GM19463 (cell line): Measurements from ENCODE around the gene IFI16.

ENCODE experiments used
- ATAC-seq: cut with Tn5 transposase; IDR thresholded peaks from one replicate; pipeline ENCODE4 v1.9.1; 2021; ENCODE audit warnings: mild to moderate bottlenecking, moderate library complexity; ENCODE audit not compliant: unreplicated experiment

The IFI16 gene

DNA sequence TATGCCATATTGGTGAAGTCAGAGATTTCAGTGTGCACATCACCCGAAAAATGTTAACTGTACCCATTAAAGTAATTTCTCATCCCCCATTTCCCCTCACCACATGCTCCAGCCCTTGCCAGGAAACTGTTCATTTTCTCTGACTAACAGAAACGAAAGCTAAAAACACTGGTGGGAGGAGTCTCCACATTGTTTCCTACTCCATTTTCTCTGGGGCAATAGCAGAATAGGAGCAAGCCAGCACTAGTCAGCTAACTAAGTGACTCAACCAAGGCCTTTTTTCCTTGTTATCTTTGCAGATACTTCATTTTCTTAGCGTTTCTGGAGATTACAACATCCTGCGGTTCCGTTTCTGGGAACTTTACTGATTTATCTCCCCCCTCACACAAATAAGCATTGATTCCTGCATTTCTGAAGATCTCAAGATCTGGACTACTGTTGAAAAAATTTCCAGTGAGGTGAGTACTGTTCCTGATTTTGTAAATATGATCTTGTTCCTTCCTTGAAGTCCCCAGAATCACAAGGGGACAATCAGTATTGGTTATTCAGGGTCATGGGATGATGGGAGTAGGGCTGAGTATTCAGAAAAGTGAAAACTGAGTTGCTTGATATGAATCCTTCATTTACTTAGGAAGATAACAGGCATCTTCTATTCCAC is at the start of gene IFI16:
Gene IFI16, plus strand, starts transcription at position 204 of the 658 bp plus-strand sequence. CDS start 4,774 bp downstream, outside the sequence.
- ATAC-seq, result peak; percentile 49

DNA sequence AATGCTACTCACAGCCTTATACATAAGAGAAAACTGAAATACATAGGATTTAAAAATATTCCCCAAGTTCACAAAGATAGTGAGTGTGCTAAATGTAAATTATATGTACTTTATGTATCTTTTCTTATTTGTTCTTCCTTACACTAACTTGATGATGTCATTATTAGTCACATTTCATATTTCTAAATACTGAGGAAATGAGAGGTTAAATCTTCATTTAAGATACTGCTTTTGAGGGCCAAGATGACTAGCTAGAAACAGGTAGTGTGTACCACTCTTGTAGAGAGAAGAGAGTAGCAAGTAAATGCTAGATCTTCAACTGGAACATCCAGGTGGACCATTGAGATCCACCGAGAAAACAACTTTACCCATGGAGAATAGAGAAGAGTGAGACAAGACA is 48.5 kb upstream of the IFI16 start:
- no peak for ATAC-seq

GRCh38 chr1:158962983-158963382 is 46.7 kb upstream of the IFI16 start:
- no peak for ATAC-seq

- ATAC-seq, result no peak
Observed at GRCh38 chr1:158969166-158969565, 40.5 kb upstream of the IFI16 start.

DNA sequence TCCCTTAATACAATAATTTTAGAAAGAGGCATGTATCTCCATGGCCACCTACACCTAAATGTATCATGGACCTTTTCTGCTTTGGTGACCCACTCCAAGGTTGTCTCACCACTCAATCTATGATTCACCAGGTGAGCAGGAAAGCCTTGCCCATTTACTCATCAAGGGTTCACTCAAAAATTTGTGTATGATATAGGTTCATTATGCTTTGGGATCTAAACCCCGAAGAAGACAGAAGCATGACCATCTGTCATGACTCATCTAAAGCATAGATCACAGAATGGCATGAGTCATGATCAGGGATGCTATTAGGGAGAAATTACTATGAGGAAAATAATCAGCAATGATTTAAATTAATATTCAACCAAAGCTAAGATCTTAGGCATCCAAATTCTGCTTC is 39.9 kb upstream of the IFI16 start:
- ATAC-seq, result no peak

DNA sequence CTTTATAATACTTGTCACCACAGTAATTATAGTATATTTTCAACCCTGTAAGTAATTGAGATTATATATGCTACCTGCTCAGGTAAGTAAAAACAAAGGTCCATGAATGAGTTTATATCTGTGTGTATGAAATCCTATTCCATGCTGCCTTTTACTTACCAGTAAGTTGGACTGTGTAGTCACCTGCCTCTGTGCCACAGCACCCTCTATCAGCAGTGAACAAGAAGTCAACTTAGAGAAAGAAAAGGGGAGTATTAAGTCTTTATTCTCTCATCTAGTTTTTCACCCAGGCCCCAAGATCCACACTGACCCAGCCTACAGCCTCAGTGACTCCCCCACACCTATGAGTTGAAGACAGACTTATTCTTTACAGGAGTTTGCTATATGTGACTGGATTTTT is 36.9 kb upstream of the IFI16 start:
- no peak for ATAC-seq

DNA sequence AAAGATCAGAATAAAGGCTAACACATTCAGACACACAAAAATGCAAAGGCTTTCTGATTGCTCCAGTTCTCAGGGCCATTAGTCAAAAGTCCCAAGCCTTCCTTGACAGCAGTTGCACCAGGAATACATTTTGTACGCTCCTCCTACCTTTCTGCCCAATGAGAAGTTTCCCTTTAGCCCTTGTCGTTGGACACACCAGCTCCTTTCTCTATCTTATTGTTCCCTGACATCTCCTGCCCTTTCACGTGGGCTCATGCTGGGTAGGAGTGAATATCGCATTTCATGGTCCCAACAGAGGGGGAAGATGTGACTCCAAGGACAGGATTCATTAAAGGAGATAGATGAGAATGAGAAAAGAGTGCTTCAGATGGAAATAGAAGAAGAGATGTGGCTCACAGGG is 33.5 kb upstream of the IFI16 start:
- ATAC-seq, result no peak

DNA sequence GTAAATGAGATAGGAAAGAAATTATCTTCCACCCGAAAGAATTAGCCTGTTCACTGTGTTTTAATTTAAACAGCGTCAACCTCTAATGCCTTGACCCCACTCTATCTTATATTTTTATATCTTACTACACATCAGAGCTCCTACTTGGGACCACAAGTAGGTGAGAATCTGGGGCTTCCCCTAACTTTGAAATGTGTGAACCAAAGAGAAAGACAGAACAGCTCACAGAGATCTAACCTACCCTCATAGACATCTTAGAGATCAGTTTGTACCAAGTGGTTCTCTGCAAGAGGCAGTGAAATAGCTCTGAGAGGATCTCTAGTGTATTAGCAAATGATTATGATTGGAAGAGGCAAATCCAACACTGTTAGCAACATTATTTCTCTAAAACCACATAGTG is 31.0 kb upstream of the IFI16 start:
- ATAC-seq, result no peak

GRCh38 chr1:158979229-158979628 is 30.5 kb upstream of the IFI16 start:
- no peak for ATAC-seq

DNA sequence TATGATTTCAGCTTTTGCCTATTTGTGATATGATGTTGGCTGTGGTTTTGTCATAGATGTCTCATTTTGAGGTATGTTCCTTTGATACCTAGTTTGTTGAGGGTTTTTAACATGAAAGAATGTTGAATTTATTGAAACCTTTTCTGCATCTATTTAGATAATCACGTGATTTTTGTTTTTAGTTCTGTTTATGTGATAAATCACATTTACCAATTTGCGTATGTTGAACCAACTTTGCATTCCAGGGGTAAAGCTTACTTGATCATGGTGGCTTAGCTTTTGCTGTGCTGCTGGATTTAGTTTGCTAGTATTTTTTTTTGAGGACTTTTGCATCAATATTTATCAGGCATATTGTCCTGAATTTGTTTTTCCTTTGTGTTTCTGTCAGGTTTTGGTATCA is 26.5 kb upstream of the IFI16 start:
- no peak for ATAC-seq

DNA sequence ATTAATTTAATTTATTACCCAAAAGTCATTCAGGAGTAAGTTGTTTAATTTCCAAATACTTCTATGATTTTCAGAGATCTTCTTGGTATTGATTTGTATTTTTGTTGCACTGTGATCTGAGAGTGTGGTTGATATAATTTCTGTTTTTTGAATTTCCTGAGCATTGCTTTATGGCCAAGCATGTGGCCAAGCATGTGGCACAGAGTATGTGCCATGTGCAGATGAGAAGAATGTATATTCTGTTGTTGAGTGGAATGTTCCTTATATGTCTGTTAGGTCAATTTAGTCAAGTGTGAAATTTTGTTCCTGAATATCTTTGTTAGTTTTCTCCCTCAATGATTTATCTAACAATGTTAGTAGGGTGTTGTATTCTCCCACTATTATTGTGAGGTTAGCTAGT is 25.3 kb upstream of the IFI16 start:
- no peak for ATAC-seq

GRCh38 chr1:158989424-158989823 is 20.3 kb upstream of the IFI16 start:
- ATAC-seq, result no peak

DNA sequence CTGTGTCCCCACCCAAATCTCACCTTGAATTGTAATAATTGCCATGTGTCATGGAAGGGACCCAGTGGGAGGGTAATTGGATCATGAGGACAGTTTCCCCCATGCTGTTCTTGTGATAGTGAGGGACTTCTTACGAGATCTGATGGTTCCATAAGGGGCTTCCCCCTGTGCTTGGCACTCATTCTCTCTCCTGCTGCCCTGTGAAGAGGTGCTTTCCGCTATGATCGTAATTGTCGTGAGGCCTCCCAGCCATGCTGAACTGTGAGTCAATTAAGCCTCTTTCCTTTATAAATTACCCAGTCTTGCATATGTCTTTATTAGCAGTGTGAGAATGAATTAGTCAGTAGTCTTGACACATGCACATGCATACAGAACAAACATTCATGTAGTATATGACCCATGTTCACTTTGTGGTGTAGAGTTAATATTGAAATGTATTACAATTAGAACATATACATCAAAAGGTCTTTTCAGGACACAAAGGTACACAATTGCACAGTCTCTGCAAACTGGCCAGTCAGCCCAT is 16.9 kb upstream of the IFI16 start:
- no peak for ATAC-seq

GRCh38 chr1:158996998-158997397 is 12.7 kb upstream of the IFI16 start:
- ATAC-seq, result no peak

- ATAC-seq, result no peak
Observed at GRCh38 chr1:158998037-158998780, 11.5 kb upstream of the IFI16 start.

DNA sequence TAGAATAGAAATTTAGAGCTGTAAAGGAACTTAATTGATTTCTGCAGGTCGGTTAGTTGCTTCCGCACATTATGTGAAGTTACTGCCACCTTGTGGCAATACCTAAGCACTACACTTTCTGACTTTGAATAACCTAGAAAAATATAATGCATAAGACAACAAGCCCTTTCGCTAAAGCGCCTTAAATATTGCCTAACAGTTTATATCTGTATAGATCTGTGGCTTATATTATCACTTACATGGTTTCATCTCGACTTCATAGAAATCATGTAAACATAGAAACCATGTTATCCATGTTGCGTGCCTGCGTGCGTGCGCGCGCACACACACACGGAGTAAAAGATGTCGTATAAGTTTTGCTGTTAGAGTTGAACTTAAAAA is 10.9 kb upstream of the IFI16 start:
- no peak for ATAC-seq

DNA sequence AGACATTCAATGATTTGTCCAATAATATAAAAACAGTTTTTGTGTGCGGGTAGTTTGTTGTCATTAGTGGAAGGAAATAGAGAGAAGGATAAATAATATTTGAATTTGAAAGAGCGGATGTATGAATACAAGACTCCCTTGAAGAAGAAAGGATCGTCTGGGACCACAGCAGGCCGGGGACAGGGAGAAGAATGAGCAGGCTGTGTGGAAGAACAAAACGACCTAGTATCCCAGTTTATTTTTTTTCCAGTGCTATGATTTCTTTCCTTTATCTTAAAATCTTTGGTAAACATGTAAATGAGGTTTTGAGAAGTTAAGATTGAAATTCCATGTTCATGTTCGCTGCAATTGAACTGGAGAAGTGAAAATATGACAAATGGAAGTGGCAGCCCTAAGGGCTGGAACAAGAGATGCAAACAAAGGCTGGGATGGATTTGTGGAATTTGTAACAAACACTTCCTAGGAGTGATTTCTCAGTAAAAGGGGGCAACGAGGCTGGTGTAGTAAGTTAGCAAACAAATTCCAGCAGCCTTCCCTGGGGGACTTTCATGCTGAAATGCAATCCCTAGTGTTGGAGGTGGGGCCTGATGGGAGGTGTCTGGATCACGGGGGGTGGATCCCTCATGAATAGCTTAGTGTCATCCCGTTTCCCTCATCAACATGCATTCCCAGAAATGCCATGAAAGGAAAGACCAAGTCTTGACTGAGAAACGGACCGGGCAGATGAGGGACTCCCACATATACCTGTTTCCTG is 10.2 kb upstream of the IFI16 start:
- ATAC-seq, result no peak

GRCh38 chr1:159000070-159000409 is 9.7 kb upstream of the IFI16 start:
- no peak for ATAC-seq

- no peak for ATAC-seq
Observed at GRCh38 chr1:159000625-159001024, 9.1 kb upstream of the IFI16 start.

GRCh38 chr1:159005161-159005560 is 4.5 kb upstream of the IFI16 start:
- ATAC-seq, result no peak

- no peak for ATAC-seq
Observed at GRCh38 chr1:159005676-159006075, 4.0 kb upstream of the IFI16 start.
